GM19025 (cell line): ENCODE measurements around the gene STING1.

Source experiments
- ATAC-seq: cut with Tn5 transposase; IDR thresholded peaks from one replicate; pipeline ENCODE4 v1.9.1; 2021; ENCODE audit warnings: mild to moderate bottlenecking, low read depth, moderate library complexity; ENCODE audit not compliant: unreplicated experiment

The STING1 gene

DNA sequence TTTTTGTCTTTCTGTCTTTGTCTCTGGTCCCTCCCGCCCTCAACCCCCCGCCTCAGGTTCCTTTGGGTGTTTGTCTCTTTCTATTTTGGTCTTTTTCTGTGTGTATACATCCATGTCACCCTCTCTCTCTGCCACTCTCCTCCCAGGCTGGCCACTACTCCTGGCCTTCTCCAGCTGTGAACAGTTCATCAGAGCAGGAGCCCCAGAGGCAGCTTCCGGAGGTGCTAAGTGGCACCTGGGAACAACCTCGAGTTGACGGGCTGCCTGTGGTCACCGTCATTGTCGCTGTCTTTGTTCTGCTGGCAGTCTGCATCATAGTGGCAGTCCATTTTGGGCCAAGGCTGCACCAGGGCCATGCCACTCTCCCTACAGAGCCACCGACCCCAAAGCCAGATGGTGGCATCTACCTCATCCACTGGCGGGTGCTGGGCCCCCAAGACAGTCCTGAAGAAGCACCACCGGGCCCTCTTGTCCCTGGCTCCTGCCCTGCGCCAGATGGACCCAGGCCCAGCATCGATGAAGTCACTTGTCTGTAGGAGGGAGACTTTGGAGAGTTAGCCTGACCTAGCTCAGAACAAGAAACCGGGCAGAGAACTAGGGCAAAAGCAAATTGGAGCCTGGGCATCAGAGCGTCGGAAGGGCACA is 10.1 kb downstream of the STING1 start:
- no peak for ATAC-seq

DNA sequence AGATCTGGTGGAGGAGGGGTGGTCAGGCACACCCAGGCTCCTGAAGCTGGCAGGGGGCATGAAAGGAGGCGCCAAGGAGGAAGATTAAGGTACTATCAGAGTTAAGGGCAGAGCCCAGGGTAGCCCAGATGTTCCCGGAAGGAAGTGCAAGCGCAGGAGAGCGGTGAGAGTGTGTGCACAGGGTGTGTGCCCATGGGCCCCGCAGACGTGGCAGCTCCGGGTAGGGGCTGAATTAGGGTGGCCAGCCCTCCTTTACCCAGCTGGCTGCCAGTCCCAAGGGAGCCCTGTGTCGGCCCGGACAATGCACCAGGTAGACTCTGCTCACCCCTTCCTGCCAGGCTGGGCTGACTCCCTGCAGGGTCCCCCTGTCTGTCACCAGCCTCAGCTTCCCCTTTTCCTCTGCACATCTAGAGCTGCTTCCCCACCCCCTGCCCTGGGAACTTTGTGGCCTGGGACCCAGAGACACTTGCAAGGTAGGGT is 11.7 kb downstream of the STING1 start, which contains the start of gene SMIM33:
SMIM33 (plus strand) TSS at position 184 of the 480 bp plus-strand sequence; CDS start at position 302, 118 bp downstream.
- ATAC-seq: no peak

DNA sequence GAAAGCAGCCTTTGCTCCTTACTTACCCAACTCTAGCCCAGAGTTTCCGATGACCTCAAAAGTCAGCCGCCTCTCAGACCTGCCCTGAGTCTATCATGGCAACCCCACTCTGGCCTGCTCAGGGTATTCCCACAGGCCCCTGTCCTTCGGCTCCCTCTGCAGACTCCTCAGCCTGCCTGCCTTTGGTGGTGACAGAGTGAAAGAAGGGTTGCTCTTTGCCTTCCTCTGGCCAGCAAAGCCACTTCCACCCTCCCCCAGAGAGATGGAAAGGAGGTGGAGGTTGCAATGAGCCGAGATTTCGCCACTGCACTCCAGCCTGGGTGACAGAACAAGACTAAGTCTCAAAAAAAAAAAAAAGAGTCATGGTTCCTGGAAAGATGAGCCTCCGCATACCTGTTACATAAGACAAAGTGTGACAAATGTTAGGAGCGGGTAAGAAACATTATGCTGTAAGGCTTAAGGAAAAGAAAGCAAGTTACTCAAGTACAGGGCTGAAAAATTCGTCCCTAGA is 14.1 kb downstream of the STING1 start:
- no peak for ATAC-seq

DNA sequence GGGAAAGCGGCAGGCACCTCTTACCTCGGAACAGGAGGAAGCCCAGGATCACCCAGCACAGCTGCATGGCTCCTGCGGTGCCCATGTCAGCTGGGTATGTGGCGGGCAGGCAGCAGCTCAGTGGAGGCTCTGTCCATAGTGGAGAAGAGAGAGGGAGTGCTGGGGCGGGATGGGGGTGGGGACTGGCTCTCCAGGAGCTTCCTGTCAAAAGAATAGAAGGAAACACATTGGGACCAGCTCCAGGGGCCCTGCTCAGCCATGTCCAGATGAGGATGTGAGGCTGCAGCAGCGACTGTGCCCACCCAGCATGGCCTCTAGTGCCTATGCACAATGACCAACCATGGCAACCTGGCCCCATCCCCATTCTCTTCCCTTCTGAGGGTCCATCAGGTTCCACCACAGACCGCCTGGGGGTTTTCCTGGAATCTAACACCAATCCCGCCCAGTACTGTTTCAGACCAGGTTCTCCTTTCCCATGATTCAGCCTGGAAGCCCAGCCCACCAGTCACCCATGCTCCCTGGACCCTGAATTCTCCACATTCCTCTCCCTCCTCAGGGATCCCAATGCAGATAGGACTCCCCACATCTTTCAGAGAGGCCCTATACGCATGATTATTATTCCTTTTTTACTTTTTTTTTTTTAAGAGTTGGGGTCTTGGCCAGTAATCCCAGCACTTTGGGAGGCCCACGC is 19.8 kb downstream of the STING1 start, which contains the start of gene ECSCR:
ECSCR (minus strand) TSS at position 158 of the 691 bp plus-strand sequence; CDS start at position 85, 73 bp downstream.
- no peak for ATAC-seq

DNA sequence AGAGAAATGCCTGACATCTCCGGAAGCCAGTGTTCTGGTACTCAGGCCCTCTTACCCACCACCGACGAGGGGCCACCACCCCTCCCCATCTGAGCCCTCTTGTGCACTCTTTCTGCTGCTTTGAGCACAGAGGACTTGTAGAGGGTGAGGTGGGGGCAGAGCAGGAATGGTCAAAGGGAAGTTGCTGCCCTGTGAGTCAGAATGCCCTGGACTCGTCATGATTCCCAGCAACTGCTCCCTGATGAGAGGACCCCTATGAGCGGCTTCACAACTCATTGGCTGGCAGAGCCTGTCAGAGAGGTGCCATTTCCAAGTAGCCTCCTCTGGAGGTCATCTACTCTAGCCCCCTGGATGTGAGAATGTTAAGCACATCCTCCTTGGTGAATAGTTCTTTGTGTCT is 20.9 kb downstream of the STING1 start:
- no peak for ATAC-seq

DNA sequence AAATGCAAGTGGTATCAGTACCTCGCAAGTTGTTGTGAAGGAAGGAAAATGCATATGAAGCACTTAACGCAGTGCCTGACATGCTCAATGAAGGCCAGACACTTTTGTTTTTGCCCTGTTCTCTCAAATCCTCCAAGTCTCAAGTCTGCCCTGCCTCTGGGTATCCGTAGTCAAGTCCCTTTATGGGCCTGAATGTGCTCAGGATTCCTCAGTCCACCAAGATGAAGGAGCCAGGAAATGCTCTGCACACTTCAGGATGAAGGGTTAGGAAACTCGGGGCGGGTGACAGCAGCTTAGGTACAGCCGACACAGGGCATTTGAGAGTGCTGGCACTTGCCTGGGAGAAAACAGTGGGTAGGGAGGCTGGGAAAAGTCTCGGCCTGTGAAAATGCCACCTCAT is 21.4 kb downstream of the STING1 start:
- no peak for ATAC-seq

DNA sequence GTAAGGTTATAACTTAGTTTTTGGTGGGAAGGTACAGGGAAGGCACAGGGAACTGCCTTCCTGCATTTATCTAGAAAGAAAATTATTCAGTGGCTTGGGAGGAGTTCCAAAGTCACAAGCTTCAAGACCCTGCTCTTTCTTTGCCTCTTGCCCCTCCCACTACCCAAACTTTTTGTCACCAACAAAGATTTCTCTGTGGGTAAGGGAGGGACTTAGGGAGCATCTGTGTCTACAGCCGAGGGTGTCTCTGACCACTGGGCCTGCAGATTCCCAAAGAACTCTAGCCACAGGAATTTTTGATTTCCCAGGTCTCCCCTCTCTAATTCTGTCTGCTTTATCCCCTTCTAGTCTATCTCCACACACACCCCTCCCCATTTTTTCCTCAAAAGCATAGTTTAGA is 22.1 kb downstream of the STING1 start:
- no peak for ATAC-seq

DNA sequence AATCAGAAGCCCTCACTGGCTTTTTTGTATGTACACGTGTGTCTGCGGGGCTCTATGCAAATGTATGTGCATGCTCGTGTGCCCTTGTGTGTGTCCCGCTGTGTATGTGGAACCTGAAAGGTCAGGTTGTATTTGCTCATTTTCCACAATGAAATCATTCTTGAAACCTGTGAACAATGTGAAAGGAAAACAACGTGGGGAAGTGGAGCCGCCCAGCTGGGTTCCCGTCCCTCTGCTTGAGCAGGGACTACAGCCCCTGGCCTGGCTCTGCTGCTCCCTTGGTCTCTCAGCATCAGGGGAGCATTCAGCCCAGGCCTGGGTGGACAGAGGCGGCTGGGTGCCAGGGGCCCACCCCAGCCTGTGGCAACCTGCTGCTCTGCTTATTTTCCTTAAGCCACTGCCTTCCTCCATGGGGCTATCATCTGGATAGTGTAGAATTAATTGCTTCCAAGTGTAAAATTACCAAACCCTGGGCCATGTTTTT is 23.1 kb downstream of the STING1 start:
- peak; percentile 25 for ATAC-seq

DNA sequence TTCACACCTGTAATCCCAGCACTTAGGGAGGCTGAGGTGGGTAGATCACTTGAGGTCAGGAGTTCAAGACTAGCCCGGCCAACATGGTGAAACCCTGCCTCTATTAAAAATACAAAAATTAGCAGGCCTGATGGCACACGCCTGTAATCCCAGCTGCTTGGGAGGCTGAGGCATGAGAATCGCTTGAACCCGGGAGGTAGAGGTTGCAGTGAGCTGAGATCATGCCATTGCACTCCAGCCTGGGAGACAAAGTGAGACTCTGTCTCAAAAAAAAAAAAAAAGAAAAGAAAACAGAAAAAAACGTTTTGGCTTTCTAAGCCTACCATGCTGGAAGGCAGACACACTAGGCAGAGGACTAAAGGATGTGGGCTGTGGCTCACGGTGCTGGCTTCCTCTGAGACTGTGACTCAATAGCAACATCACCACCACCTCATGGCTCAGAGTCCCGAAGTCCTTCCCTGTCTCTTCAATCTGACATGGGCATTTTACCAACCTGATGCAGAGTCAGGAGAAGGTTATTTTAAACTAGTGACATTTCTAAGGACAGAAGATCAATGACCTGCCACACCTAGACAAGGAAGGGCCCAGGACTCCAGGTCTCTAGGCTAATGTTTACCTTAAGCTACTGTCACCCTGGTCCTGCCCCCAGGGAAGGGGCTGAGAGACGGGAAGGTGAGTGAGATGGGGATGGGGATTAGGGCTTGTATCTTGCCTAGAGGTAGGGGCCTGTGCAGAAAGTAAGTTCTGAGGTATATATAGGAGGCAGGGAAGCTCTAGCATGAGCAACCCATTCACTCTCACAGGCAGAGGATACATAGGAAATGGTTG is 23.8 kb downstream of the STING1 start:
- peak; percentile 43 for ATAC-seq

DNA sequence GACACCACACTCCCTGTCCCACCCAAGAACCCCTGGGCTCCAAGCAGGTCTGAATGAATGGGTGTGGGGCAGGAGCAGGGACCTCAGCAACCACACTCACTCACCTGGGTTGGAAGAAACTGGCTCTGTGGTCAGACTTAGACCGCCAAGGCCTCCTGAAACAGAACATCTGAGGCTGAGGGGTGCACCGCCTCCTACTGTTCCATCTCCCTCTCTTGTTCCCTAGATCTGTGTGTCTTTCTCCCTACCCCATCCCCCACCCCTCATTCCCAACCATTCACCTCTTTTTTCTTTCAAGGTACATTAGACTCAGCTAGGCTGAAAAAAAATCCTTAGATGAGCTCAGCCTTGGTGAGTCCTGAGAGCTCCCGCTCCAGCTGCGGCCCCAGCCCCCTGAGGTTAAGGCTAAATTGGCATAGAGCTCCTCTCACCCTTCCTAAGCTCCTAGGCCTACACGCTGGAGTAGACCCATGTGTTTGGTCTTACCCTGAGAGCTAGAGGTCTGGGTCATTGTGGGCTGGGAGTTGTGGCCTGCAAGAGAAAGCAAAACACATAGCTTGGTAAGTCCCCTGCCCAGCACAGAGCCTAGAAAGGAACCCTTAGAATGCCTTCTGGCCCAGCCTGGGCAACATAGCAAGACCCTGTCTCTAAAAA is 24.8 kb downstream of the STING1 start:
- ATAC-seq: no peak

DNA sequence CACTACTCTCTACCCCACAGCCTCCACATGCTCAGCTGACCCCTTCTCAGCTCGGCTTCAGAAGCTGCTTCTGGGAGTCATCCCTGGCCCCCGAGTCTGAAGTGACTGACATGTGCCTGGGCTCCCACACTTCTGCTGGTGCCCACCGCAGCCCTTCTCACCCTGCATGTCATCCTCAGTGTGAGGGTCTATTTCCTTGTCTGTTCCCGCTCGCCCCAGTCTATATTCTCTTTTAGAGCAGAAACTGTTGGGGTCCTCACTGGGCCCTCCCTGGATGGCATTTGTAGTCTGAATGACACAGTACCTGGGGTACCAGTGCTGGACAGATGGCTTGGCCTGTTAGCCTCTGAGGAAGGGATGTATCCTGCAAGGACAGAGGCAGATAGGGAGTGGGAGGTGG is 25.3 kb downstream of the STING1 start:
- no peak for ATAC-seq

DNA sequence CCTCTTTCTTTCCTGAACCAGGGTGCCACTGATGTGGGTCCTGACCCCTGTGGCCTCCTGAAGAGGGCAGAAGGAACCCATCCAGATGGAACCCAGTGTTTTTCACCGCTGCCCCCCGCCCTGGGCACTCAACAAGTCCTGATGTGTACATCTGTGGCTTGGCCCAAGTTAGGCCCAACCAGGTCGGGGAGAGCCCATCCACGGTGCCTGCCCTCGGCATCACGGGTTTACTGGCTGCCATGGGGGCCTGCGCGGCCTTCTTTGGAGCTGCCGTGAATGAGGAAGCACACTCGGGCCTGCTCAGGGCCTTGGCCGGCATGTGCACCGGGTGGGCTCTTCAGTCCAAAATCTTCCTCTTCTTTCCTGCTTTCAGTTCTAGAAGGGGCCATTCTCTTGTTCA is 25.8 kb downstream of the STING1 start:
- no peak for ATAC-seq

DNA sequence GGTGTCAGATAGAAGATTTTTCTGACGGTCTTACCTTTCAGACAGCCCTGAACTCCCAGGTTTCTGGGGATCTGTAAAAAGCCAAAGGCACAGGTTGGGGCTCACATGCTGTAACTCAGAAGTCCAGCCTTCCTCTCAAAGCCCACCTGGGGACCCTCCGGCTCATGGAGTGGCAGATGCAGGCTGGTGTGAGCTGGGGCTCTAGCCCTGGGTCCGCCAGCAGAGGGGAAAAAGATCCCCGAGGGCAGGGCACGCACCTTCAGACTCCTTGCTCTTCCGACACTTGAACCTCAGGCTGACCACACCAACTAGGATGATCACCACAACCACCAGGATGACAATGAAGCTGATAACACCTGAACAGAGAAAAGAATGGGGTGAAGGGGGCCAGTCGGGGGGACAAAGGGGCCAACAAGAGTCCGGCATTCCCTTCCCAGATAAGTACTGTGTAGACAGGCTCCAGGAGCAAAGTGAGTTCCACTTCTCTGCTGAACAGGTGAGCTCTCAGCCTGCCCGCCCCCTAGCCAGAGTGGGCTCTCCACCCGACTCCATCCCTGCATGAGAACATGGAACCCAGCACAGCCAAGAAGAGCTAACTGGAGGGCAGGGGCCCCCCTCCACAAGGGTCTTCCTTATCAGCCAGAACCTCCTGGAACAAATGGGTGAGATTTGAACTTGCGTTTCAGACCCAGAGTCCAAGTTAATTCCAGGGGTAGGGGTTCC is 27.8 kb downstream of the STING1 start:
- ATAC-seq: no peak

DNA sequence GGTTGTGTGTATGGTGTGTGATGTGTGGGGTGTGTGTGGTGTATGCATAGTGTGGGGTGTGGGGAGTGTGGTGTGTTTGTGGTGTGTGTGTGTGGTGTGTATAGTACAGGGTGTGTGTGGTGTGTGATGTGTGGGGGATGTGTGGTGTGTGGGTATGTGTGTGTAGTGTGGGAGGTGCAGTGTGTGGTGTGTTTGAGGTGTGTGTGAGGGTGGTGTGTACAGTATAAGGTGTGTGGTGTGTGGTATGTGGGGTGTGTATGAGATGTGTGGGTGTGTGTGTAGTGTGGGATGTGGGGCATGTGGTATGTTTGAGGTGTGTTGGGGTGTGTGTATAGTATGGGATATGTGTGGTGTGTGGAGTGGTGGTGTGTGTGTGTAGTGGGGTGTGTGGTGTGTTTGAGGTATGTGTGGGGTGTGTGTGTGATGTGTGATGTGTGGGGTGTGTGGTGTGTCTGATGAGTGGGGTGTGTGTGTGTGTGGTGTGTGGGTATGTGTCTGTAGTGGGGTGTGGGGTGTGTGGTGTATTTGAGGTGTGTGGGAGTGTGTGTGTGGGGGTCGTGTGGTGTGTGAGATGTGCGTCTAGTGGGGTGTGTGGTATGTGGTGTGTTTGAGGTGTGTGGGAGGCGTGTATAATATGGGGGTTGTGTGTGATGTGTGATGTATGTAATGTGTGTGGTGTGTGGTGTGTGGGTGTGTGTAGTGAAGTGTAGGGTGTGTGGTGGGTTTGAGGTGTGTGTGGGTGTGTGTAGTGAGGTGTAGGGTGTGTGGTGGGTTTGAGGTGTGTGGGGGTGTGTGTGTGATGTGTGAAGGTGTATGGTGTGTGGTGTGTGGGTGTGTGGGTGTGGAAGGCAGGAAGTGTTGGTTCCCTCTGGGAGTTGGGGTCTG is 28.6 kb downstream of the STING1 start:
- ATAC-seq: no peak

DNA sequence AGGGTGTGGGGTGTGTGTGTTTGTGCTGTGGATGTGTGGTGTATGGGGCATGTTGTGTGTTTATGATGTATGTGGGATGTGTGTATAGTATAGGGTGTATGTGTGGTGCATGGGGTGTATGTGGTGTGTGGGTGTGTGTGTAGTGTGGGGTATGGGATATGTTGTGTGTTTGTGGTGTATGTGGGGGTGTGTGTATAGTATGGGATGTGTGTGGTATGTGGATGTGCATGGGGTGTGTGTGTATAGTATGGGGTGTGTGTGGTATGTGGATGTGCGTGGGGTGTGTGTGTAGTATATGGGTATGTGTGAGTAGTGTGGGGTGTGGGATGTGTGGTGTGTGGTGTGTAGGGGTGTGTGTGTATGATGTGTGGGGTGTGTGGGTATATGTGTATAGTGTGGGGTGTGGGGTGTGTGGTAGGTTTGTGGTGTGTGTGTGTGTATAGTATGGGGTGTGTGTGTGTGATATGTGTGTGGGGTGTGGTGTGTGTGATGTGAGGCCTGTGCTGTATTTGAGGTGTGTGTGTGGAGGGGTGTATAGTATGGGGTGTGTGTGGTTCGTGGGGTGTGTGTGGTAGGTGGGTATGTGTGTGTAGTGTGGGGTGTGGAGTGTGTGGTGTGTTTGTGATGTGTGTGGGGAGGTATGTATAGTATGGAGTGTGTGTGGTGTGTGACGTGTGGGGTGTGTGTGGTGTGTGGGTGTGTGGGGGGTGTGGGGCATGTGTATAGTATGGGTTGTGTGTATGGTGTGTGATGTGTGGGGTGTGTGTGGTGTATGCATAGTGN is 30.5 kb downstream of the STING1 start:
- ATAC-seq: no peak

DNA sequence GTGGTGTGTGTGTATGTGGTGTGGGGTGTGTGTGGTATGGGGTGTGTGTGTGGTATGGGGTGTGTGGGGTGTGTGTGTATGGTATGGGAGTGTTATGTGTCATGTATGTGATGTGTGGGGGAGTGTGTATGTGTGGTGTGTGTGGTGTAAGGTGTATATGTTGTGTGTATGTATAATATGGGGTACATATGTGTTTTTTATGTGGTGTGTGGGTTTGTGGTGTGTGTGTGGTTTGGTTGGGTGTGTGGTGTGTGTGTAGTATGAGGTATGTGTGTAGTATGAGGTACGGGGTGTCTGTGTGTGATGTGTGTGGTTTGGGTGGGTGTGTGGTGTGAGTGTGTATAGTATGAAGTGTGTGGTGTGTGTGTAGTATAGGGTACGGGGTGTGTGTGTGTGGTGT is 31.4 kb downstream of the STING1 start:
- ATAC-seq: no peak

DNA sequence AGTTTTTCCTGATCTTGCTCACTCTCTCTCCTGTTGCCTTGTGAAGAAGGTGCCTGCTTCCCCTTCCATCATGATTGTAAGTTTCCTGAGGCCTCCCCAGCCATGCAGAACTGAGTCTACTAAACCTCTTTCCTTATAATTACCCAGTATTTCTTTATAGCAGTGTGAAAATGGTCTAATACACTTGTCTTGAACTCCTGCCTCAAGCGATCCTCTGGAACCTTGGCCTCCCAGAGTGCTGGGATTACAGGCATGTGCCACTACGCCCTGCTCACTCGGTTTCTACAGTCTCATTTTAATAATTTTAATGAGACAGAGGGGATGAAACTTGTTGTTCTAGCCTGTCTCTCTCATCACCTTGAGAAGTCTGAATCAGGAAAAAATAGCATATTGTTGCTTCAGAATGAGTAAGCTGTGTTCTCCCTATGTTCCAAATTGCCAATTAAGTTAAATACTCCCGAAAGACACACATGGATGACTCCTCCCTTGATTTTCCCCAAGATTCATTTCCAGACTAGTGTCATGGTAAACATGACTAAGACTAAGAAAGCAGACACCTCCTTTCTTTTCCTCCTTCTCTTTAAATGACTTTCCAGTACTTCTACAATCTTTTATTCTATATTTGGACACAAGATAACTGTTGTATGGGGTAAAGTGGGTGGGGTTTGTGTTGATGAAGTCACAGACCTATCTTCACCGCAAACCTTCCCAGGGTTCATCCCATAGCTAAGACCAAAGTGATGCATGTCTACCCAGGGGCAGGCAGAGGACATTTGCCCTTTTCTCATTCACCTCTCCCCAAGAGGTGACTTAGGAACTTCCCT is 35.4 kb downstream of the STING1 start:
- ATAC-seq: peak; percentile 59
